ENCODE data around the gene OIT3.

Gene OIT3

DNA sequence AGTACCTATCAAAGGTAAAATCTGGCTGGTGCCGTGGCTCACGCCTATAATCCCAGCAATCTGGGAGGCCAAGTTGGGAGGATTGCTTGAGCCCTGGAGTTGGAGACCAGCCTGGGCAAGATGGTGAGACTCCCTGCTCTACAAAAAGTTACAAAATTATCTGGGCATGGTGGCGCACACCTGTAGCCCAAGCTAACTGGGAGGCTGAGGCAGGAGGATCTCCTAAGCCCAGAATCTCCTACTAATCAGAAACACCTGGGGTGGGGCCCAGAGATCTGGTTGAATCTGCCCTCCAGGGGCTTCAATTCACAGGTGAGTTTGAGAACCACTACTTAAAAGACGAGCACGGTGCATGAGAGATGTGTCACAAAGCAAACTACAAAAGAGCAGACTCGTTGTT lies 58.6 kb downstream of the OIT3 start:
- no peak for DNase-seq (ENCODE audit: low read depth in 2 of 2)

DNA sequence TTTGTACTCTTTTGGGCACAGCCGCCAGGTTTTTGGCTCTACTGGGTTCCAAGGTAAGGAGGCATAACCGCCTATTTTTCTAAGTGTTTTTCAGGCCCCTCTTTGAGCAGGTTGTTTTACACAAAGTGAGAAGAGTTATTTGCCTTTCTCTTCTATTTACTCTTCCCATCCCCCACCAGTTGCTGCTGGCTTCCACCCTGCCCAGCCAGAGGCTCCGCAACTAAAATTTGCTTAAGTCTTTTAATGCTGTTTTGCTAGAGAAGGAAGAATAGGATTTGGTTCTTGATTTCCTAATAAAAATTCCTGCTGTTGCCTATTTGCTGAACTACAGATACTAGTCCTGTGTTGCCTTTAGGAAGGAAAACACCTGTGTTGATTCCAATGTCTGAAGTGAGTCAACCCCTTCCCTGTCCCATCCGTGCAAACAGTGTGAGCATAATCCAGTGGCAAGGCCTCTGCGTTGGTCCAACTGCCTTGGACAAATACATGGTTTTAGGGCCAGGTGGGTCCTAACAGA lies 59.2 kb downstream of the OIT3 start:
- DNase-seq (ENCODE audit: low read depth in 2 of 2): no peak

DNA sequence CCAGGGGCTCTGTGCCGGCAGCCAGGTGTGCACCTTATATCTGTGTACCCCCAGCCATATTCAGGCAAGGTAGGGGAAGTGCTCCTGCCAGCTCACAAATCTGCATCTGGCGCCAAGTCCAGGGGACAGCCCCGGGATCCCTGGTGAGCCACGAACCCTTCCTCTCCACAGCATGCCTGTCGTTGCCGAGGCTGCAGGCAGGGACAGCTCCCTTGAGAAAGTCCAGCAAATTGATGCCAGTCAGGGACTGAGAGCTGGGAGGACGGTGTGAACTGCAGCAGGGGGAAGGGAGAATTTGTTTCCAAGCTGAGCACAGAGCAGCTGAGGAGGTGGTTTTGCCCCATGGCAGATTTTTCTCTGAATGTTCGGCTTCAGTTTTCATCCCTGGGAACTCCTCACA lies 60.1 kb downstream of the OIT3 start:
- no peak for DNase-seq (ENCODE audit: low read depth in 2 of 2)

DNA sequence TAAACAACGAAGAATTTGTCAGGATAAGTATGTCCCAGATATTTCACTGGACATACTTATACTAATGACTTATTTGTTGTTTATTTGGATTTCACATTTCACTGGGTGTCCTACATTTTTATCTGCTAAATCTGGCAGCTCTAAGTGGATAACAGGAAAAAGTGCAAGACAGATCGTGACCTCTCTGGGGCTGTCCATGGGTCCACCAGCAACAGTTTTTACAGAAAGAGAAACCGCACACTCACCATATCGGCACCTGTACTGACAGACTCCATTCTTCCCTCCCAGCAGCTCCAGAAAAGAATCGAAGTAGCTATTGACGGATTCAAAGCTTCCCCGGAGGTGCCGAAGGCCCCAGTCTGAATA lies 60.7 kb downstream of the OIT3 start:
- DNase-seq (ENCODE audit: low read depth in 2 of 2): no peak

DNA sequence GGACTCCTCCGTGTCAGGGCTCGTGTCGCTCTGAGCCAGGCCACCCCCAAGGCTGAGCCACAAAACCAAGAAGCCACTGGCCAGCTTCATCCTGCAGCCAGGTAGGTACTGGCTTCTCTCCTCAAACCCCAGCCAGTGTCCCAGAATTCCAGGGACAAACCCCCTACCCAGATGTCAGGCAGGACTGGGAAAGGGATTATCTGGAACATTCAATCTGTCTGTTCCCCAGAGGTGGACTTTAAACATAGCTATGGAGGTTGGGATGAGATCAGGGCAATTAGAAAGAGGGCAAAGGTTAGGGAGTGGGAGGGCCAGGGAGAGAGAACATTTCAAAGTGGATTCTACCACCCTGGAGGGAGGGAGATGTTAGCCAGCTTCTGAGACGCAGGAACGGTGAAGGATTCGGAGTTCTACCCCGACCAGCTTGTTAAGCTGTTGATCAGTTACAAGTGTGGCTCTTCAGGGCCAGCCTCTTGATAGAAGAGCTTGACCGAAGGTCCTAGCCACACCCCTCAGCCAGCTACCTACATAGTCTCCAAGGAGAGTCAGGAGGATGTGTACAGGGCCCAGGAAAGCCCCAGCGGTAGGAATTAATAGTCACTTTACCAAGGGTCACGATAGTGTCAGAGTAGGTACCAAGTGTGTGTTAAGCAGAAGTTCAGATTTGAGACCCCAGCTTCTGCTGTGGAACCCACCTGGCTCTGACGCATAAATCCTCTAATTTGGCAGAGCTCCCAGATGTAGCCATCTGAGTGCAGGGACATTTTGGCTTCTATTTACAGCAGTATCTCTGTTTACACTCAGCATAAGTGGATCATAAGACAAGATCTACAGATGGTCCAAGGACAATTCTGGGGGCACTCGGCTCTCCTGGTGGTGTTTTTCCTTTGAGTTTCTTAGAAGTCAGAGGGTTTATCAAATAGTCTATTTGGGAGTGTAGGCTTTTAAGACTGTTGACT lies 61.3 kb downstream of the OIT3 start, which contains the start of gene PLA2G12B:
Gene PLA2G12B (minus strand): TSS at position 211 of the 959 bp plus-strand sequence. CDS start 121 bp downstream, at position 90.
- DNase-seq (ENCODE audit: low read depth in 2 of 2): no peak

DNA sequence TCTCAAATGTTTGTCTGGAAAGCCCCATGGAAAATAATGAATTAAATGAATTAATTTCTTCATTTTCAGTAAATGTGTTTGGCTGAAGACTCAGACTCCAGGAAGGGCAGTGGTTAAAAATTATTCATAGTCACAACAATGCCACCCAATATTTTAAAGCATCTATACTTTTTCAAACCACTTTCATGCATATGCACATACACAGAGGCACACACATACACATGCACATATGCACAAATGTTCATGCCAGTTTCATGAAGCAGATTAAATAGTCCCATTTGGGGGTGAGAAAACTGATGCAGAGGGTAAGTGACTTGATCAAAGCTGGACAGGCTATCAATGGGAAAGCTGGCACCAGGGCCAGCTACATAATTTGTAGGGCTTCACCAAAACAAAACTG lies 62.5 kb downstream of the OIT3 start:
- no peak for DNase-seq (ENCODE audit: low read depth in 2 of 2)

DNA sequence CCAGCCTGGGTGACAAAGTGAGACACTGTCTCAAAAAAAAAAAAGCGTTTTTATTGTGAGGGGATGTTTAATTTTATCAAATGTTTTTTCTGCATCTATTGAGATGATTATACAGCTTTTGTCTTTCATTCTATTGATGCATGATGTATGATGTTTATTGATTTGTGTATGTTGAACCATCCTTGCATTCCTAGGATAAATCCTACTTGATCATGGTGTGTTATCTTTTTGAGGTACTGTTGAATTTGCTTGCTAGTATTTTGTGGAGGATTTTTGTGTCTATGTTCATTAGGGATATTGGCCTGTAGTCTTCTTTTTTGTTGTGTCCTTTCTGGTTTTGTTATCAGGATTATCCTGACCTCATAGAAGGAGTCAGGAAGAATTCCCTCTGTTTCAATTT lies 83.3 kb downstream of the OIT3 start:
- no peak for DNase-seq (ENCODE audit: low read depth in 2 of 2)

DNA sequence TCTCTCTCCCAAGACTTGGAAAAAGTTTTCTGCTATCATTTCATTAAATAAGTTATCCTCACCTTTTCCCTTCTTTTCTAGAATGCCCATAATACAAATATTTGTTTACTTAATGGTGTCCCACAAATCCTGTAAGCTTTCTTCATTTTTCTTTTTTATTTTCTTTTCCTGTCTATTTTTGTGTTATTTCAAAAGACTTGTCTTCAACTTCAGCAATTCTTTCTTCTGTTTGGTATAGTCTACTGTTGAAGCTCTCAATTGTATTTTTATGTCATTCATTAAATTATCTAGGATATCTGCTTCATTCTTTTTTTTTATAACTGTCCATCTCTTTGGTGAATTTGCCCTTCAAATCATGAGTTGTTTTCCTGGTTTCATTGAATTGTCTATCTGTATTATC lies 86.2 kb downstream of the OIT3 start:
- DNase-seq (ENCODE audit: low read depth in 2 of 2): no peak

DNA sequence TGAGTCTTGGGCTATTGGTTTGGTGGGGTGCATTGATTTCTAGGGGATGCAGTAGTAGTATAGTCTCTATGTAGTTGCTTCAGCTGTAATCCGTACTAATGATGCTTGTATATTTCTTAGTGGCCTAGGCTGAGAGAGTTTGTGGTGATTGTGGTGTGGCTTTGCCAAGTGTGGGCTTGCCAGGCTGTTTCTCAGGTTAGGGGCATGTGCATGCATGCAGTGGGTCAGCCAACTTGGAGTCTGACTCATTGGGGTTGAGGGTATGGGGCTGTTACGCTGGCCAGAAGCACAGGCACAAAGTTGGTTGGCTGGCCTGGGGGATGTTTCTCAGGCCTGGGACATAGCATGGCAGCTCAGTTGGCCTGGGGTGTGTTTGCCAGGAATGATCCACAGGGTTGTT lies 86.8 kb downstream of the OIT3 start:
- no peak for DNase-seq (ENCODE audit: low read depth in 2 of 2)

DNA sequence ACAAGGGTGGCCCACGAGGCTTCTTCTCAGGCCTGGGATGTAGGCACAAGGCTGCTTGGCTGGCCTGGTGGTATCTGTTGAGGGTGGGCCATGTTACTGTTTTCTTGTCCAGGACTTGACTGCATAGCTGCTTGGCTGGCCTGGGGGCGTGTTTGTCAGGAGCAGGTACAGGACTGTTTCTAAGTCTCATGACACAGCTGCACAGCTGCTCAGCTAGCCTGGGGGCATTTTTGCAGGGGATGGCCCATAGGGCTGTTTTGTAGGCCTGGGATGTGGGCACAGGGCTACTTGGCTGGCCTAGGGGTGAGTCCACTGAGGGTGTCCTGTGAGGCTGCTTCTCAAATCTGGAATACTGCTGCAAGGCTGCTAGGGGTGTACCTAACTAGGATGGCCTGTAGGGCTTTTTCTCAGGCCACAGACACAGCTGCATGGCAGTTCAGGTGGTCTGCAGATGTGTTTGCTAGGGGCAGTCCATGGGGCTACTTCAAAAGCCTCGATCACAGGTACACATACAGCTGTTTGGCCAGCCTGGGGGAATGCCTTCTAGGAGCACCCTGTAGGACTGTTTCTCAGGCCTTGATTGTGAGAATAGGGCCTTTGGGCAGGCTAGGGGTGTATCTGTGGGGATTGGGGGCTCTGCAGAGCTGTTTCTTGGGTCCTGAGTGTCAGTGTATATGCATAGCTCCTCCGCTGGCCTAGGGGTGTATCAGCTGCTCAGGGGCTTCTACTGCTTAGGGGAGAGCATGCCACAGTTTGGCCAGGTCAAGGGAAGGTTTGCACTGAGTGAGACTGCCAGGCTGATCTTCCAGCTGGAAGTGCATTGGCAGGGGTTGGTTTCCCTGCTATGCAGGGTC lies 87.7 kb downstream of the OIT3 start:
- no peak for DNase-seq (ENCODE audit: low read depth in 2 of 2)

DNA sequence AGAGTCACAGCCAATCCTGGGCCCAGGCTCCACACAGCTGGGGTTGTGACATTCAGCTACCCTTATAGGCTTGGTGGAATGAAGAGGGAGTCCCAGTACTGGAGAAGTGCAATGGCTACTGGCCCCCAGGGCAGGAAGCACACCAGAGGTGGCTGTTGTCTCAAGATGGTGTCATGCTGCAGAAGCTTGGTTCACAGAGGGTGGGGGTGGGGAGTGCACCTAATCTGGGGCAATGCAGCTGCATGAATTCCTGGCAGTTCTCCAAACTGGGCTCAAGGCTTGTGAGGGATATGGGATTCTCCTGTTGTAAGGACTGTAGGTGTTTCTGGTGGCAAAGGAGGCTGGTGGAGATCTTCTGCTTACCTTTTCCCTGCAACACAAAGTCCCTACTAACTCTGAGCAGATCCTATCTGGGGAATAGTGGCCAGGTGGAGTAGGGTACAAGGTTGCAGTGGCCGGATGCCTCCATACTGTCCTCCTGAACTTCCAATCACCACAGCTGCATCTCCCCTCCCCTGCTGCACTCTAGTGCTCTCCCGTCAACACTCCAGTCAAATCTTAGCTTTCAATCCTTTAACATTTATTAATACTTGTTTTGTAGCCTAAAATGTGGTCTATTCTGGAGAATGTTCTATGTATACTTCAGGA lies 88.5 kb downstream of the OIT3 start:
- DNase-seq (ENCODE audit: low read depth in 2 of 2): no peak
